22Rv1 (cell line): ENCODE measurements around the gene C4orf54.

Experiments used
- CTCF ChIP-seq: fragments of 450-650 bp; IDR thresholded peaks from 2 replicates; pipeline ENCODE4 v1.5.1; 2017; ENCODE audit warnings: mild to moderate bottlenecking
- ZFX ChIP-seq: fragments of 450-650 bp; IDR thresholded peaks from 2 replicates; pipeline ENCODE4 v1.6.1; 2017; ENCODE audit warnings: antibody characterized with exemption, borderline replicate concordance

GRCh38 chr4:99633772-99634171 lies 23.9 kb downstream of the C4orf54 start:
- TF ChIP-seq CTCF, result no peak
- no peak for TF ChIP-seq ZFX
